ENCODE data around the gene ERRFI1.

Gene ERRFI1

GRCh38 chr1:8043621-8044020 lies 17.5 kb upstream of the ERRFI1 start:
- DNase-seq (ENCODE audit: low read depth, low spot score): no peak

GRCh38 chr1:8042134-8042533 lies 16.0 kb upstream of the ERRFI1 start:
- DNase-seq (ENCODE audit: low read depth, low spot score): no peak

GRCh38 chr1:8040586-8040985 lies 14.5 kb upstream of the ERRFI1 start:
- DNase-seq (ENCODE audit: low read depth, low spot score): no peak

GRCh38 chr1:8039071-8039470 lies 13.0 kb upstream of the ERRFI1 start:
- no peak for DNase-seq (ENCODE audit: low read depth, low spot score)

GRCh38 chr1:8035289-8035688 lies 9.2 kb upstream of the ERRFI1 start:
- no peak for DNase-seq (ENCODE audit: low read depth, low spot score)

- no peak for DNase-seq (ENCODE audit: low read depth, low spot score)
Measured at GRCh38 chr1:8033322-8033721, 7.2 kb upstream of the ERRFI1 start.

- DNase-seq (ENCODE audit: low read depth, low spot score): no peak
Measured at GRCh38 chr1:8032366-8032910, 6.3 kb upstream of the ERRFI1 start.

- DNase-seq (ENCODE audit: low read depth, low spot score): no peak
Measured at GRCh38 chr1:8031176-8031785, 5.2 kb upstream of the ERRFI1 start.

- DNase-seq (ENCODE audit: low read depth, low spot score): no peak
Measured at GRCh38 chr1:8028571-8028910, 2.4 kb upstream of the ERRFI1 start.

- no peak for DNase-seq (ENCODE audit: low read depth, low spot score)
Measured at GRCh38 chr1:8027748-8028570, 1.9 kb upstream of the ERRFI1 start.

GRCh38 chr1:8026976-8027747 lies 1.1 kb upstream of the ERRFI1 start:
- no peak for DNase-seq (ENCODE audit: low read depth, low spot score)

- no peak for DNase-seq (ENCODE audit: low read depth, low spot score)
Measured at GRCh38 chr1:8025671-8026144, 401 bp downstream of the ERRFI1 start.

- DNase-seq (ENCODE audit: low read depth, low spot score): peak; percentile 36
Measured at GRCh38 chr1:8025061-8025670, 943 bp downstream of the ERRFI1 start.

- no peak for DNase-seq (ENCODE audit: low read depth, low spot score)
Measured at GRCh38 chr1:8024329-8024728, 1.8 kb downstream of the ERRFI1 start.

GRCh38 chr1:8023995-8024313 lies 2.2 kb downstream of the ERRFI1 start:
- DNase-seq (ENCODE audit: low read depth, low spot score): no peak

- DNase-seq (ENCODE audit: low read depth, low spot score): no peak
Measured at GRCh38 chr1:8023287-8023994, 2.7 kb downstream of the ERRFI1 start.

- no peak for DNase-seq (ENCODE audit: low read depth, low spot score)
Measured at GRCh38 chr1:8022395-8023286, 3.5 kb downstream of the ERRFI1 start.

GRCh38 chr1:8021676-8022266 lies 4.3 kb downstream of the ERRFI1 start:
- DNase-seq (ENCODE audit: low read depth, low spot score): no peak

- no peak for DNase-seq (ENCODE audit: low read depth, low spot score)
Measured at GRCh38 chr1:8020032-8020431, 6.1 kb downstream of the ERRFI1 start.

GRCh38 chr1:8019229-8019620 lies 6.9 kb downstream of the ERRFI1 start:
- DNase-seq (ENCODE audit: low read depth, low spot score): no peak

All from ELF-1 (cell line).